Endodermal cell (in vitro differentiated cells): Measurements from ENCODE around the gene ANKIB1. TPM values are rescaled to one million over a fixed set of nuclear protein-coding genes. Genes with fewer than 3 reads are reported as not detected.

Experiments used
- DNase-seq: peaks from one replicate; pipeline ENCODE4 v3.0.0-alpha.2; 2017
- H3K27ac ChIP-seq: 2 replicates; pipeline ENCODE4 v1.5.1; 2013; ENCODE audit warnings: mild to moderate bottlenecking, low read depth, low read length, moderate library complexity
- H3K27me3 ChIP-seq: 2 replicates; pipeline ENCODE4 v1.6.1; 2013; ENCODE audit warnings: mild to moderate bottlenecking, low read length, moderate library complexity; ENCODE audit not compliant: insufficient read depth, control insufficient read depth, poor library complexity, severe bottlenecking
- H3K36me3 ChIP-seq: 2 replicates; pipeline ENCODE4 v1.7.0; 2013; ENCODE audit warnings: mild to moderate bottlenecking, low read length, moderate library complexity; ENCODE audit not compliant: control insufficient read depth, insufficient read depth
- H3K4me1 ChIP-seq: one replicate; pipeline ENCODE4 v1.7.0; 2013; ENCODE audit warnings: low read length; ENCODE audit not compliant: control insufficient read depth, insufficient read depth
- H3K4me3 ChIP-seq: 2 replicates; pipeline ENCODE4 v1.5.1; 2013; ENCODE audit warnings: mild to moderate bottlenecking, low read length, moderate library complexity
- H3K9ac ChIP-seq: 2 replicates; pipeline ENCODE4 v1.6.1; 2013; ENCODE audit warnings: mild to moderate bottlenecking, low read length, moderate library complexity; ENCODE audit not compliant: poor library complexity, severe bottlenecking; ENCODE audit errors: extremely low read depth
- H3K9me3 ChIP-seq: 2 replicates; pipeline ENCODE4 v1.6.1; 2013; ENCODE audit warnings: mild to moderate bottlenecking, low read length, moderate library complexity; ENCODE audit not compliant: control insufficient read depth
- H3K27ac Mint-ChIP-seq: 2 replicates; pipeline ENCODE4 v1.8.0; 2020; ENCODE audit warnings: mixed read lengths
- H3K27me3 Mint-ChIP-seq: 2 replicates; pipeline ENCODE4 v1.8.0; 2021; ENCODE audit warnings: mild to moderate bottlenecking, mixed read lengths; ENCODE audit not compliant: insufficient read depth
- H3K36me3 Mint-ChIP-seq: 2 replicates; pipeline ENCODE4 v1.8.0; 2020; ENCODE audit warnings: low read depth, mixed read lengths
- H3K4me1 Mint-ChIP-seq: 2 replicates; pipeline ENCODE4 v1.8.0; 2020; ENCODE audit warnings: mixed read lengths
- H3K4me3 Mint-ChIP-seq: 2 replicates; pipeline ENCODE4 v1.8.0; 2020; ENCODE audit warnings: mild to moderate bottlenecking, moderate library complexity, mixed read lengths
- H3K9me3 Mint-ChIP-seq: 2 replicates; pipeline ENCODE4 v1.8.0; 2020; ENCODE audit warnings: mild to moderate bottlenecking, mixed read lengths
- CTCF ChIP-seq: fragments of 200-600 bp; sonication (generic); conservative IDR thresholded peaks from 2 replicates; pipeline ENCODE4 v1.5.0; 2021; ENCODE audit warnings: antibody characterized with exemption, mild to moderate bottlenecking
- WGBS, 2 experiments: methylation state at CpG; one replicate each; pipeline versions ENCODE4 v1.1.5 to v1.1.7; 2013; ENCODE audit warnings: missing lambda C conversion rate in 2 of 2, mixed read lengths in 1 of 2; ENCODE audit not compliant: insufficient coverage in 1 of 2, insufficient read length in 1 of 2; 5-methylcytosine and 5-hydroxymethylcytosine counted together
- total RNA-seq, 2 donors: library from RNA; stranded (reverse); fragmentation: NEBNext Ultra II Directional in 1 of 2; extraction: Animal tissue kit (Norgen Biotek cat#: 25700) in 1 of 2; gene quantifications; 2 replicates in 1 of 2; 3 replicates in 1 of 2; pipeline ENCODE4 v1.2.1, GENCODE V29; 2021

ANKIB1 gene
- total RNA-seq, 2 donors from 2014 or later = 51.4 to 60.7 TPM

GRCh38 chr7:92293896-92294590 is 48.3 kb downstream of the ANKIB1 start:
- Mint-ChIP-seq H3K4me1 (peaks cover 25% of the 10 kb centered on the region), H3K27me3 (no peaks in the 10 kb centered on the region), H3K36me3 (peaks cover 11% of the 10 kb centered on the region), H3K27ac (no peak overlapping the region), H3K9me3 (no peaks in the 10 kb centered on the region), H3K4me3 (no peak overlapping the region)
- H3K9me3 ChIP-seq = no peaks in the 10 kb centered on the region
- H3K9ac ChIP-seq = no peak overlapping the region
- H3K36me3 ChIP-seq = peaks cover 25% of the 10 kb centered on the region
- no peak overlapping the region for H3K4me3 ChIP-seq
- no peak overlapping the region for H3K27ac ChIP-seq
- no peak for TF ChIP-seq CTCF
- DNase-seq = no peak
- H3K4me1 ChIP-seq = peaks cover 5% of the 10 kb centered on the region
- H3K27me3 ChIP-seq = no peaks in the 10 kb centered on the region
- WGBS, 2 experiments = 77% methylated on average over 2 of the region's 2 CpGs; no CpG with 5 or more reads in 1 of the 2 experiments

GRCh38 chr7:92295391-92295790 is 49.6 kb downstream of the ANKIB1 start:
- H3K36me3 Mint-ChIP-seq = peaks cover 13% of the 10 kb centered on the region
- H3K9me3 Mint-ChIP-seq = no peaks in the 10 kb centered on the region
- 100% methylated on average over 1 of the region's 1 CpG; no CpG with 5 or more reads in 1 of the 2 experiments for WGBS, 2 experiments
- no peaks in the 10 kb centered on the region for H3K9me3 ChIP-seq
- peaks cover 5% of the 10 kb centered on the region for H3K4me1 ChIP-seq
- TF ChIP-seq CTCF = no peak
- DNase-seq = no peak
- no peak overlapping the region for H3K27ac ChIP-seq
- no peak overlapping the region for H3K9ac ChIP-seq
- peaks cover 25% of the 10 kb centered on the region for H3K4me1 Mint-ChIP-seq
- peaks cover 34% of the 10 kb centered on the region for H3K36me3 ChIP-seq
- no peak overlapping the region for H3K4me3 Mint-ChIP-seq
- no peak overlapping the region for H3K4me3 ChIP-seq
- H3K27ac Mint-ChIP-seq = no peak overlapping the region
- H3K27me3 ChIP-seq = no peaks in the 10 kb centered on the region
- no peaks in the 10 kb centered on the region for H3K27me3 Mint-ChIP-seq

GRCh38 chr7:92296235-92296634 is 50.5 kb downstream of the ANKIB1 start:
- Histone ChIP-seq H3K4me1 (peaks cover 5% of the 10 kb centered on the region), H3K36me3 (peaks cover 41% of the 10 kb centered on the region), H3K9me3 (peaks cover 7% of the 10 kb centered on the region), H3K27ac (no peak overlapping the region), H3K4me3 (no peak overlapping the region), H3K9ac (no peak overlapping the region), H3K27me3 (no peaks in the 10 kb centered on the region)
- Mint-ChIP-seq H3K36me3 (peaks cover 20% of the 10 kb centered on the region), H3K27me3 (no peaks in the 10 kb centered on the region), H3K27ac (peak overlapping the region; percentile 14), H3K4me1 (peaks cover 25% of the 10 kb centered on the region), H3K4me3 (no peak overlapping the region), H3K9me3 (peaks cover 1% of the 10 kb centered on the region)
- DNase-seq = no peak
- no peak for TF ChIP-seq CTCF
- 71 to 95% methylated on average over 1 to 2 of the region's 3 CpGs for WGBS, 2 experiments
